GM21576 (cell line): Measurements from ENCODE around the gene RPGRIP1L.
"Not testable (repeated sequence)": the region's sequence is repeated elsewhere in the genome, so short reads cannot be mapped to it uniquely, and the experiment has no call there.

Experiments
- ATAC-seq: cut with Tn5 transposase; IDR thresholded peaks from one replicate; pipeline ENCODE4 v1.9.1; 2021; ENCODE audit warnings: mild to moderate bottlenecking, moderate library complexity; ENCODE audit not compliant: unreplicated experiment

The RPGRIP1L gene

DNA sequence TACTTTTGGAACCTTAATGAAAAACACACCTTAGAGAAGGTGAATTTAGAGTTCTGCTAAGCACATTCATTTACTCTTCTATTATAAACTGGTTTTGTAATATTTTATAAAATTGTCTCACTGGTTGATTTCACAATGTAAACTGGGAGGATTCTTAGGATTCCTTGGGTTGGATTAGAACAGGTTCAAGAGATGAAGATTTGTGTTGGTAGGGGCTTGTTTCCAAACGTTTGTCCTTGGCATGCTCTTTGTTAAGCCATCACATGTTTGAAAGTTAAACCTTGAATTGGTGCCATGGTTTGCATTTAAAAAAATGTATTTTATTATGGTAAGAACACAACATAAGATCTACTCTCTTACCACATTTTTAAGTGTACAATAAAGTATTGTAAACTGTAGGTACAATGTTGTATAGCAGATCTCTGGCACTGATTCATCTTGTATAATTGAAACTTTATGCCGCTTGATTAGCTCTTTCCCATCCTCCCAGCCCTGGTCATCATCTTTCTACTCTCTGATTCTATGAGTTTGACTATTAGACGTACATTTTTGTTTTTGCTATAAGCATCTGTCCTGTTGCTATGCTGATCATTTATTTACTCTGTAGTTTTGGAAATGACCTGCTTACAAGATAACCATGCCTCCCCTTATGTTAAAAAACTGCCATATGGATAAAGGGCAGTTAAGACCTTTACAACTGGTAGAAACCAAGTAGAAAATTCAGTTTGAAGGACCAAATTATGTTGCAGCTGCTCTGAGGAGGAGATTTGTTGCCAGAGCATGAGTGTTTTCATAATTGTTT lies 9.9 kb upstream of the RPGRIP1L start:
- no peak for ATAC-seq

DNA sequence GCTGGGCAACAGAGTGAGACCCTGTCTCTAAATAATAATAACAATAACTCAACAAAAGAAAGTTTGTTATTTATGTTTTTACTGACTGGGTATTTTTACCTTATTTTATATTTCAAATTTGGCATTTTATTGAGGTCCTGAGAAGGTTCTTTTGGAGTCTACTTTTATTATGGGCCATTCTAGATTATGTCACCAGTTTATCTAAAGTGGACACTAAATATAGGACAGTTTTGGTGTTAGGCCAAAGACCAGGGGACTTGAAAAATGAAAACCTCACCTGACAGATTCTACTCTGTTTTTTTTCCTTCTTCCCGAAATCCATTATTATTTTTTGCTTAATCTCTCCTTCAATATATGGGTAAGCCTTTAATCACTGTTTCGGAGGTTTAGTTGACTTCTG lies 8.4 kb upstream of the RPGRIP1L start:
- no peak for ATAC-seq

DNA sequence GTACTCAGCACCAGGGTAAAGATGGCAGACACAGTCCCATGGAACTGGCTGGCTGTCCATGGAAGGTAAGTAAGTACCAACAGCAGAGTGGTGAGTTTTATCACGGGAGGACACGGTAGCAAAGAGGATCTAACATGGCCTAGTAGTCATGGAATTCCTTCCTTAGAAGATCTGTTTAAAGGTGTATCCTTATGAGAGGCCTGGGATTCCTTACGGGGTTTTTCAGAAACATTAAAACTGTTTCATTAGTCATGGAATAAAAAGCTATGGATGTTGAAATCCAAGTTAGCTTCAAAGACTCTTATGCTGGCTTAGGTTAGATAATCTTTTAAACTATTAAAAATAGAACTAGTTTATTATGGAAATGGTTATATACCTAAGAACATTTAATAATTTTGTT lies 7.7 kb upstream of the RPGRIP1L start:
- no peak for ATAC-seq

DNA sequence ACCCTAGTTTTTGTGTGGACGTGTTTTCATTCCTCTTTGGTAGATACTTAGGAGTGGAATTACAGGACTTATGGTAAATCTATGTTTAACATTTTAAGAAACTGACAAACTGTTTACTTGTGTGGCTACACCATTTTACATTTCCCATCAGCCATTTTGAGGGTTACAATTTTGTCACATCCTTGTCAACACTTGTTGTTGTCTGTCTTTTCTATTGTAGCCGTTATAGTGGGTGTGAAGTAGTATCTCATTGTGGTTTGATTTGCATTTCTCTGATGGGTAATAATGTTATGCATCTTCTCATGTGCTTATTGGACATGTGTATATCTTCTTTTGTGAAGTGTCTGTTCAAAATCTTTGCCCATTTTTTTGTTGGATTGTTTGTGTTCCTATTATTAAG lies 4.8 kb upstream of the RPGRIP1L start:
- ATAC-seq, result no peak

DNA sequence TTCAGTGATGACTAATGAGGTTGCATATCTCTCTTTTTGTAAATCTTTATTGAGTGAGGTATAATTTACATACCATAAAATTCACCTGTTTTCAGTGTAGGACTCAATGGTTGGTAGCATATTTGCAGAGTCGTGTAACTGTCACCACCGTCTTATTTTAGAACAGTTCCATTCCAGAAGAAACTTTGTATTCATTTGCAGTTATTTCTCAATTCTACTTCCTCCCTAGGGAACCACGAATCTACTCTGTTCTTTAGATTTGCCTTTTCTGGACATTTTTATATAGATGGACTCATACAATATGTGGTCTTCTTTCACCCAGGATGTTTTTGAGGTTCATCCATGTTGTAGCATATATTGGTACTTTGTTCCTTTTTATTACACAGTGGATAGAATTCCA lies 4.0 kb upstream of the RPGRIP1L start:
- ATAC-seq, result no peak

DNA sequence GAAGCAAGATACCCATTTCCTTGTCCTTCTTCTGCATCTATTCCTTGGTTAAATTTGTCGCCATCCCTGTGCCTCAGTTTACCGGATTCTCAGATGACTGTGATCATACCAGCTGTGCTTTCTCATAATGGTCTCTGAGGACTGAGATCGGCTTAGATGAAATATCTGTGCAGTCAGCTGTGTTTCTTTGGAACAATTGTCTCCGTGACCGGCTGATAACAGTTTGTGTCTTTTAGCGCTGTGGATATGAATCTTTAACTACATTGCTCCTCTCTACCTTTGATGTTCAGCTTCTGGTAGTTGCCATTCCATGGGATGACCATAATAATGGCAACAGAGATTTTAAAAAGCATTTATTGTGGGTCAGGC lies 770 bp upstream of the RPGRIP1L start:
- ATAC-seq, result no peak

DNA sequence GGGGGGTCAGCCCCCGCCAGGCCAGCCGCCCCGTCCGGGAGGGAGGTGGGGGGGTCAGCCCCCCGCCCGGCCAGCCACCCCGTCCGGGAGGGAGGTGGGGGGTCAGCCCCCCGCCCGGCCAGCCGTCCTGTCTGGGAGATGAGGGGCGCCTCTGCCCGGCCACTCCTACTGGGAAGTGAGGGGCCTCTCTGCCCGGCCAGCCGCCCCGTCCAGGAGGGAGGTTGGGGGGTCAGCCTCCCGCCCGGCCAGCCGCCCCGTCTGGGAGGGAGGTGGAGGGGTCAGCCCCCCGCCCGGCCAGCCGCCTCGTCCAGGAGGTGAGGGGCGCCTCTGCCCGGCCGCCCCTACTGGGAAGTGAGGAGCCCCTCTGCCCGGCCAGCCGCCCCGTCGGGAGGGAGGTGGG lies 5.4 kb downstream of the RPGRIP1L start:
- not testable (repeated sequence) for ATAC-seq

DNA sequence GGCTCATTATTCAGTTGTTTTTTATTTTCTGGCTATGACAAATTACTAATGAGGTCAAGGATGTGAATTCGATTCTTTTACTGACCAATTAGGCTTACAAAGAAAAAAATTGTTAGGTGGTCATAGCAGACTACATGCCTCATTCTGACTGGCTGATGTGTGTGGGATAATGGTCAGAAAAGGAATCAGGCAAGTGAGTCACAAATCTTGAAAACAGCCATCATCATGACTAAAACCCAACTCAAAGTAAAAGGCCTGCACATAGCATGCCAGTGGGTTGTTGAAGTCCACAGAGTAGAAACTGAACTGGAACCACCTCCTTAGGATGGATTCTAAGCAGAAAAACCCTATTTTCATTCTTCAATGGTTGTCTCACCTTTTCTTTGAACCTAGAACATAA lies 8.6 kb downstream of the RPGRIP1L start:
- ATAC-seq, result no peak

DNA sequence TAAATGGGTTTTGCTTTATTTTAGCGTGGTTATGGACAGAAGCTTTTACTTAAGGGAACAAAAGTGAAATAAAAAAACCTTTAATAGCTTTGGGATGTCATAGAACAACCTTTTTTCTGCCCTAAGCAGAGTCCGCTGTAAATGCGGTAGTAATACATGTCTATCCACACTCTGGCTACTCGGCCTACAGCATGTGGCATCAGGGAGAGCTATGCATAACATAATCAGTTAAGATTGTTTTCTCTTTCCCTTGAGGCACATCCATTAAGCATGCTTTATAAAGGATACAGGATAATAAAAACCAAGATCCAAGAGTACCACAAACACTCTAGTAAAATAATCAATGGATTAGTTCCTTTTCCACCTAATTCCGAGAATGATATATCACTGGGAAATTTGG lies 10.3 kb downstream of the RPGRIP1L start:
- no peak for ATAC-seq

DNA sequence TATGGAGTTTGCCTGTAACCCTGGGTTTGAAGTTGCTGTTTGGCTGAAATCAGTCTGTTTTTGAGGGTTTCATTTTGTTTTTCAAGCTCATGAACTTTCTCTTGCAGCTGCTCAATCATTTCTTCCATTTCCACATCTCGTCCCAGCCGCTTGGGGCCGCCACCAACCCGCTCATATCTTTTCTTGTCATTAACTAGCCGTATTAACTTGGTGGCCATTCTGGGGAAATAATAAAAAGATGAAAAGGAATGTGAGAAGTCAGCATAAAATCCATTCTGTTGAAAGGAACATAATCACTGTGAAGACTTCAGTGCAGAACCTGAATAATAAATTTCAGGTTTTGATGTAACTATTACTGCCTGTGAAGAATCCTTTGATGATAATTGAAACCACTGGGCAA lies 11.5 kb downstream of the RPGRIP1L start:
- ATAC-seq, result no peak

DNA sequence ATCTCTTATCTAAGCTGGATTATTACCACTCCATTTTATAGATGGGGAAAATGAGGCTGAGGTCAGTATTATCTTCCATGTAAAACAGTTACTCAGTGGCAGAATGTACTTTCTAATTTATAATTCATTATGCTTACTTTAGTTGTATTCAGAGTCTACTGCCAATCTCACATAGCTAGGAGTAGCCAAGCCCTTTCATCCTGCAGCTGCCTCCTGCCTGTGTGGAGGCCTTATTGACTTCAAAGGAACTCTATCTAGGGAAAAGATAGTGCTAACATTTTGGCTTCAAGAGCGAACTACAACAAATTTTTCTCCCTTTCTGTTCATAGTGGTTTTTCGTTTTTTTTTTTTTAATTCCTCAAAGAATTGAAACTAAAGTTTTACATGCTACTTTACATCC lies 12.9 kb downstream of the RPGRIP1L start:
- ATAC-seq, result no peak

DNA sequence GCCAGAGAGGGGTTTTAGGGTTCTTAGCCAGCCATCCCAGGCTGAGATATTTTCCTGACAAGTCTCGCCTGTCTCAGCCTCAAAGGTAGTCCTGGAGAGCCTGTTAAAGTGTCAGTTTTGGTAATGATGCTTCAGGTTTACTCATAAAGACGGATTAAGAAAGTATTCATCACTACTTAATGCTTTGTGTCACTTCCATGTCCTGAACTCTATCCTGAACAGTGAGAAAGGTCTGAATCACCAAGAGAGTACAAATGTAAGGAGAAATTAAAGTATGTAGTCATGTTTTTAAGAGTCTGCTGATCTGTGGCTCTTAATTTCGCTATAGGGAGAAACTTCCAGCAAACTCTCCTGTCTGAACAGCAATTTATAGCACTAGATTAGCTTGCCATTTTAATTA lies 14.0 kb downstream of the RPGRIP1L start:
- no peak for ATAC-seq

DNA sequence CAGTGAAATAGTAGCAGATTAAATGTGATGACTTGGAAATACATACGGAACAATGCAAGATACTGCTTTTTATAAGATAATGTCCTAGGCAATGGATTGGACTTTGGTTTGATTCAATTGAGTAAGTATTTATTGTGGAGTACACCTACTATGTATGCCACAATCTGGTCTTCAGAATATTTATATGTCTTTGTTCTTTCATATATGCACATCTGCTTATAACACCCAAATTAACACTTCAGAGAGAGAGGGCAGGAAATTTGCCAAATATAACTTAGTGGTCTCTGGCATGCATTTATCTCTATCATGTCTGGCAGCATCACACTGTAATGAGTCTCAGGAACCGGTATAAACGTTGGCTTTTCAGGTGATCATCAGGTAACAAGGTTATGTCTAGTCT lies 16.9 kb downstream of the RPGRIP1L start:
- no peak for ATAC-seq

DNA sequence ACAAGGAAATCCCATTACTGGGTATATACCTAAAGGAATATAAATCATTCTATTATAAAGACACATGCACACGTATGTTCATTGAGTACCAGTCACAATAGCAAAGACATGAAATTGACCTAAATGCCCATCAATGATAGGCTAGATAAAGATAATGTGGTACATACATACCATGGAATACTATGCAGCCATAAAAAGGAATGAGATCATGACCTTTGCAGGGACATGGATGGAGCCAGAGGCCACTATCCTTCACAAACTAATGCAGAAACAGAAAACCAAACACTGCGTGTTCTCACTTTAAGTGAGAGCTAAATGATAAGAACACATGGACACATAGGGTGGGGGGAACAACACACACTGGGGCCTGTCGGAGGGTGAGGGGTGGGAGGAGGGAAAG lies 18.3 kb downstream of the RPGRIP1L start:
- ATAC-seq, result not testable (repeated sequence)

DNA sequence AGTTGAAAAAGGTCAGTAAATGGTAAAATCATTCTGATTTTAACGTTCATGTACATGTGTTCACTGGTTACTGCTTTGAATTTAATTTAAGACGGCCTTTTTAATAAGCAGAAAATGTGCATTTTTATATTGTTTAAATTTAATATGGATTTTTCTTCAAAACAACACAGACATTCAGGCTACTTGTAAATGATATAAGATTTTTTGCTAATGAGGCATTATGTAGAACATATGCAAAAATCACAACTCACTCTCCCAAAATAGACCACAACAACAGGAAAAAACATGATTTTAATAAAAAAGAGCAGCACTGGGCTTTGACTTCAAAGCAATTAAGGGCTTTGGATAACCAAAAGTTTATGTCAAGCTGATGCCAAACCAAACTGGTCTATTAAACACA lies 22.3 kb downstream of the RPGRIP1L start:
- no peak for ATAC-seq

DNA sequence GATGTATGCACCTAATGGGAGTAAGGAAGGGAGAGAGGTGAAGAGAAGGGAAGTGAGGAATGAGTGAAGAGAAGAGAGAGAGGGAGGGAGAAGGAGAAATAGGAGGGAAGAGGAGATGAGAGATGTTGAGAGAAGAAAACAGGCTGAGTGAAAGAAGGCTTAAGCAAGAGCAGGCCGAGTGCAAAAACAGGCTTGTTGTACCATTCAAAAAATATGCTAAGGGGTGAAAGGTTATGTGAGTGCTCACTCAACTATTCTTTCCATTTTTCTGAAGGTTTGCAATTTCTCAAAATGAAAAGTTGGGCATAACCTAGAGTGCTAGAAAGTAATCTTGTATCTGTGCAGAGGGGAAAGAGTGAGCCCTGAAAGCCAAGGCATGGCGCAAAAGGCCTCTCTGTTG lies 22.9 kb downstream of the RPGRIP1L start:
- ATAC-seq, result no peak

DNA sequence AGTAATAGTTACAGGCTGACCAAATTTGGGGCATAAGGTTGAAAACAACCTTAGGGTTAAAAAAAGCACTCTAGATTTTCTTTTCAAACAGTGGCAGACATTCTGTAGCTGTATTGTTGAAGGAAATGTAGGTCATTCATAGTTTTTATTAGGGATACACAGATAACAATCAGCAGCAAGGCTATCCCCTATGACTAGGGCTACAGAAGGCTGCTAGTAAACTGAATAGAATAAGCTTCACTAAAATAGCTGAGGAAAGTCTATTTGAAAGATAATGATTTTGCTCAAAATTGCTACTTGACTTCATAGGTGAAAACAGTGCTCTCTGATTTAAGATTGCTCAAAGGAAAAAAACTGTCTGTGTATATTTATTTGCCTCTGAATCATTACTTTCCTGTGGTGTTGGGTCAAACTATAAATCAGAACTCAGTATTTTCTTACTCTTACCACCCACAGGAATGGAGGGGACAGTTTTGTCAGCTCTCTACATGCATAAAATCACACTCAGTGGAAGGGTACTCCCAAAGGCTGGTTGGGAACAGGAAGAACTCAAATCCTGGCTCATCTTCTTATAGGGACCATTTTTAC lies 24.8 kb downstream of the RPGRIP1L start:
- no peak for ATAC-seq

DNA sequence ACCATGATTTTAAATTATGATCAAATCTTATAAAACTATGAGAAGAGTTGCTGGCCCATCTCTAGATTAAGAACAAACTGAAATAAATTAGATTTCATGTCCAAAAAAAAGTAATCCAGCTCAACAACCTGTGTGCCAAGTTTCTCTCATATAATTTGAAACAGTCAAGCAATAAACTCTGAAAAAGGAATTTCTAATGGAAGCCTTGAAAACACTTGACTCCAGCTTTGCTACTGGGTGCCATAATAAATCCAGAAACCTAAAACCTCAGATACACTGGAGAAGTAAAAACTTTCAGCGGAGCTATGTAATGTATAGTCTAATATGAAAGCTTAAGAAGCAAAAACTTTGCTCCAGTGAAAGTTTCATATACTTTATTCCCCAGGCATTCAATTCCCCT lies 25.5 kb downstream of the RPGRIP1L start:
- ATAC-seq, result no peak

DNA sequence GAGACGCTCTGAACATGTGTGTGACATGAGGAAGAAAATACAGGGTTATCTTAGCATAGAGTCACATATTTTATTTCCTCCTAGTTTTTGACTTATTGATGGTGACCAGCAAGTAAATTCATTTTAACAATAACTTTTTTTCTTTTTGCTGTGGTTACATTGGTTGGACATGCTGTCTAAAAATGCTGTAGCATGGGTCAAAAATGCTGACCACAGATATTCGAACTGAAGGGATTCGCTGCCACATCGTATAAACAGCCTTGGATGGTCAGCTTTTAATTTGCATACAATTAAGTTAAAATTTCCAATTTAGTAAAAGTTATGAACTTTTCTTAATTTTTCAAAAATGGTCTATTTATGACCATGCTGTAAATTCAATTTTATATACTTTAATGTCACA lies 30.5 kb downstream of the RPGRIP1L start:
- ATAC-seq, result no peak

DNA sequence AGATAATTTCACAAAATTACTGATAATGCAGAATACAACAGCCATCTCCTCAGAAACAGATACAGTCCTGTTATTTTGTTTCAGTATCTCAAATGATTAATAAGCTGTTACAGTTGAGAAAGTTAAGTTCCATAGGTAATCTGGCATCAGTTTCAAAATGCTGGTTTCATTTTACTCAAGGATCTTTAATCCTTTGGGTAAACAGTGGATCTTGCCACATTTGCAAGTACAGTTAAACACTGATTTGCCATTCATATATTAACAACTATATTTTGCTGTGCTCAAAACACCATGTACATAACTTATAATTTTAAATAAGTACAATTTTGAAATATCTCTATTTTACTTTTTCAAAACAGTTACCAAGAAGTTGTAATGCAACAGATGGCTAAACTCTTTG lies 31.2 kb downstream of the RPGRIP1L start:
- ATAC-seq, result no peak

DNA sequence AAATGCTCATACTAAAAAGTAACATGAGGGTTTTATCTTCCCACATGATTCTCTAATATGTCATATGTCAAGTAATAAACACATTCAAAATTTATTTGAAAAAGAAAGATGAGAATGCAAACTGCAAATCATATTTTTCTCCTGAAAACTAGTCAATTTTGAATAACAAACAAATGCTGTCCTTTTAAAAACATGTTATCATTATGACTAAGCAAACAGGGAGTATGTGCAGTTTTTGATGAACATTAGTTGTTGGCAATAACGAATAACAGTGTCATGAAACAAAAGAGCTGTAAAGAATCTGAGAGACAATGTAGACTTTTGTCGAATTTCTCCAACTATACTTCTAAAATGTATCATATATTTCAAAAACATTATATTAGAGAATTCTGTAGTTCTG lies 34.8 kb downstream of the RPGRIP1L start:
- no peak for ATAC-seq

DNA sequence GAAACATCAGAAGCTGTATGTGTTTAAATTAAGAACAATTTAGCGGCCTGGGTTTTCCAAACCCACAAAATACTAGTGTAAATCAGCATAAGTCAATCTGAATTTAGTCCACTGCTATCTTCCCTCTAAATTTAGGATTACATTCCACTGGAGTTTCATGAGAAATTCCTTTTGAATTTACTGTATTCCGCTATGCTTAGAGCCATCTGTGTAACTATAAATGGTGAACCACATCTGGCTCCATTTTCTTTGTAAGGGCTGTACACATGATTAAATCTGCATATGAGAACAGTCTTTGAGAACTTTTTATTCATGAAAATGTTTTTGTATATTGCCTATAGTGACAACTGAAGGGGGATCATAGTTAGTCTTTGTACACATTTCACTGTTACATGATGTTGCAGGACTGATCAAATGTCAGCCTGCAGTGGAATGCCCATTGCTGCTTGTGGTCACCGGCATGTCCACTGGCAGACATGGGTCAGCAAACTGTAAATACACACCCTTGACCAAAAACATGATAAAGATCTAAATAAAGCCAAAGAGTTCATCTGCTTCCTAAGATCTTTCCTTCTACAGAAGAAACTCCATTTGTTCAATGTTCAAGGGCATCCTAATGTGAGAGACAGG lies 36.8 kb downstream of the RPGRIP1L start:
- no peak for ATAC-seq
